ENCODE measurements around the gene TSPYL4. TPM values are rescaled to one million over a fixed set of nuclear protein-coding genes. Genes with fewer than 3 reads are reported as not detected.
A peak's percentile ranks its signal among the peaks of the same experiment; 100 is the strongest.

The TSPYL4 gene
- total RNA-seq, 1 experiment from 2014 or later: 15.3 TPM

- TF ChIP-seq TEAD1 (CRISPR knock-in tag; IDR thresholded peaks at IDR 0.05) (no peak; the same call in 1 of the 2 replicates), FOXK1 (CRISPR knock-in tag; IDR thresholded peaks at IDR 0.05) (peak; percentile 43), ZNF281 (CRISPR knock-in tag; IDR thresholded peaks at IDR 0.05) (no peak), MYBL2 (CRISPR knock-in tag; IDR thresholded peaks at IDR 0.05) (peak; percentile 43; the same call in 1 of the 2 replicates), SMAD4 (CRISPR knock-in tag; IDR thresholded peaks at IDR 0.05) (0 out of 2 replicates have a peak, but pooled peaks have one; percentile 23), ZBTB43 (CRISPR knock-in tag; IDR thresholded peaks at IDR 0.05) (0 out of 2 replicates have a peak, but pooled peaks have one; percentile 22), NFE2L1 (CRISPR knock-in tag; IDR thresholded peaks at IDR 0.05) (peak; percentile 43; the same call in 1 of the 2 replicates), CBFB (CRISPR knock-in tag; IDR thresholded peaks at IDR 0.05; ENCODE audit: low read depth) (no peak), ZNF263 (CRISPR knock-in tag; IDR thresholded peaks at IDR 0.05; ENCODE audit: low read depth) (no peak), NR3C1 (CRISPR knock-in tag; conservative IDR thresholded peaks at IDR 0.05; ENCODE audit: low read depth) (0 out of 2 replicates have a peak, but pooled peaks have one; percentile 41), ZNF671 (CRISPR knock-in tag; IDR thresholded peaks at IDR 0.05) (no peak), ZNF121 (CRISPR knock-in tag; IDR thresholded peaks at IDR 0.05) (no peak), ZNF219 (CRISPR knock-in tag; IDR thresholded peaks at IDR 0.05; ENCODE audit: borderline replicate concordance) (no peak), ZNF317 (CRISPR knock-in tag; IDR thresholded peaks at IDR 0.05; ENCODE audit: borderline replicate concordance, low read depth) (peak; percentile 9; the same call in 1 of the 2 replicates), AR (CRISPR knock-in tag; IDR thresholded peaks at IDR 0.05) (no peak)
- TF ChIP-seq, protein P1, sequence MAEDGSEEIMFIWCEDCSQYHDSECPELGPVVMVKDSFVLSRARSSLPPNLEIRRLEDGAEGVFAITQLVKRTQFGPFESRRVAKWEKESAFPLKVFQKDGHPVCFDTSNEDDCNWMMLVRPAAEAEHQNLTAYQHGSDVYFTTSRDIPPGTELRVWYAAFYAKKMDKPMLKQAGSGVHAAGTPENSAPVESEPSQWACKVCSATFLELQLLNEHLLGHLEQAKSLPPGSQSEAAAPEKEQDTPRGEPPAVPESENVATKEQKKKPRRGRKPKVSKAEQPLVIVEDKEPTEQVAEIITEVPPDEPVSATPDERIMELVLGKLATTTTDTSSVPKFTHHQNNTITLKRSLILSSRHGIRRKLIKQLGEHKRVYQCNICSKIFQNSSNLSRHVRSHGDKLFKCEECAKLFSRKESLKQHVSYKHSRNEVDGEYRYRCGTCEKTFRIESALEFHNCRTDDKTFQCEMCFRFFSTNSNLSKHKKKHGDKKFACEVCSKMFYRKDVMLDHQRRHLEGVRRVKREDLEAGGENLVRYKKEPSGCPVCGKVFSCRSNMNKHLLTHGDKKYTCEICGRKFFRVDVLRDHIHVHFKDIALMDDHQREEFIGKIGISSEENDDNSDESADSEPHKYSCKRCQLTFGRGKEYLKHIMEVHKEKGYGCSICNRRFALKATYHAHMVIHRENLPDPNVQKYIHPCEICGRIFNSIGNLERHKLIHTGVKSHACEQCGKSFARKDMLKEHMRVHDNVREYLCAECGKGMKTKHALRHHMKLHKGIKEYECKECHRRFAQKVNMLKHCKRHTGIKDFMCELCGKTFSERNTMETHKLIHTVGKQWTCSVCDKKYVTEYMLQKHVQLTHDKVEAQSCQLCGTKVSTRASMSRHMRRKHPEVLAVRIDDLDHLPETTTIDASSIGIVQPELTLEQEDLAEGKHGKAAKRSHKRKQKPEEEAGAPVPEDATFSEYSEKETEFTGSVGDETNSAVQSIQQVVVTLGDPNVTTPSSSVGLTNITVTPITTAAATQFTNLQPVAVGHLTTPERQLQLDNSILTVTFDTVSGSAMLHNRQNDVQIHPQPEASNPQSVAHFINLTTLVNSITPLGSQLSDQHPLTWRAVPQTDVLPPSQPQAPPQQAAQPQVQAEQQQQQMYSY (CRISPR knock-in tag; IDR thresholded peaks at IDR 0.05): no peak
- TF ChIP-seq, protein P2, sequence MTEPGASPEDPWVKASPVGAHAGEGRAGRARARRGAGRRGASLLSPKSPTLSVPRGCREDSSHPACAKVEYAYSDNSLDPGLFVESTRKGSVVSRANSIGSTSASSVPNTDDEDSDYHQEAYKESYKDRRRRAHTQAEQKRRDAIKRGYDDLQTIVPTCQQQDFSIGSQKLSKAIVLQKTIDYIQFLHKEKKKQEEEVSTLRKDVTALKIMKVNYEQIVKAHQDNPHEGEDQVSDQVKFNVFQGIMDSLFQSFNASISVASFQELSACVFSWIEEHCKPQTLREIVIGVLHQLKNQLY (CRISPR knock-in tag; IDR thresholded peaks at IDR 0.05): no peak
- TF ChIP-seq, protein P3, sequence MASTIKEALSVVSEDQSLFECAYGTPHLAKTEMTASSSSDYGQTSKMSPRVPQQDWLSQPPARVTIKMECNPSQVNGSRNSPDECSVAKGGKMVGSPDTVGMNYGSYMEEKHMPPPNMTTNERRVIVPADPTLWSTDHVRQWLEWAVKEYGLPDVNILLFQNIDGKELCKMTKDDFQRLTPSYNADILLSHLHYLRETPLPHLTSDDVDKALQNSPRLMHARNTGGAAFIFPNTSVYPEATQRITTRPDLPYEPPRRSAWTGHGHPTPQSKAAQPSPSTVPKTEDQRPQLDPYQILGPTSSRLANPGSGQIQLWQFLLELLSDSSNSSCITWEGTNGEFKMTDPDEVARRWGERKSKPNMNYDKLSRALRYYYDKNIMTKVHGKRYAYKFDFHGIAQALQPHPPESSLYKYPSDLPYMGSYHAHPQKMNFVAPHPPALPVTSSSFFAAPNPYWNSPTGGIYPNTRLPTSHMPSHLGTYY (CRISPR knock-in tag; IDR thresholded peaks at IDR 0.05): no peak
- TF ChIP-seq, protein P4, sequence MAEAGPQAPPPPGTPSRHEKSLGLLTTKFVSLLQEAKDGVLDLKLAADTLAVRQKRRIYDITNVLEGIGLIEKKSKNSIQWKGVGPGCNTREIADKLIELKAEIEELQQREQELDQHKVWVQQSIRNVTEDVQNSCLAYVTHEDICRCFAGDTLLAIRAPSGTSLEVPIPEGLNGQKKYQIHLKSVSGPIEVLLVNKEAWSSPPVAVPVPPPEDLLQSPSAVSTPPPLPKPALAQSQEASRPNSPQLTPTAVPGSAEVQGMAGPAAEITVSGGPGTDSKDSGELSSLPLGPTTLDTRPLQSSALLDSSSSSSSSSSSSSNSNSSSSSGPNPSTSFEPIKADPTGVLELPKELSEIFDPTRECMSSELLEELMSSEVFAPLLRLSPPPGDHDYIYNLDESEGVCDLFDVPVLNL (CRISPR knock-in tag; IDR thresholded peaks at IDR 0.05; ENCODE audit: borderline replicate concordance, low read depth): no peak
These were observed 25.6 kb upstream of the TSPYL4 start, which contains the start of gene TSPYL1 (continued) for GRCh38 chr6:116279232-116280160.
